ENCODE results near the gene MYO16. TPM values are rescaled to one million over a fixed set of nuclear protein-coding genes. Genes with fewer than 3 reads are reported as not detected.

Gene MYO16
- total RNA-seq, 1 donor from 2014 or later, result not detected

- intact Hi-C loops (cut with DNase I), result no loop called here
- no peaks in the 10 kb centered on the region for H3K4me1 ChIP-seq
- TF ChIP-seq CTCF (IDR thresholded peaks at IDR 0.05), result no peak
Measured at GRCh38 chr13:109182777-109183465, 553.5 kb downstream of the MYO16 start.

GRCh38 chr13:109191413-109191812 is 562.0 kb downstream of the MYO16 start:
- intact Hi-C loops (cut with DNase I), result no loop called here
- no peak overlapping the region for H3K27ac ChIP-seq
- DNase-seq (ENCODE audit: low spot score in 2 of 2), result no peak
- H3K4me3 ChIP-seq, result no peak overlapping the region
- H3K4me1 ChIP-seq, result no peaks in the 10 kb centered on the region
- H3K9me3 ChIP-seq, result no peaks in the 10 kb centered on the region
- no peaks in the 10 kb centered on the region for H3K27me3 ChIP-seq
- no peaks in the 10 kb centered on the region for H3K36me3 ChIP-seq
- TF ChIP-seq CTCF (IDR thresholded peaks at IDR 0.05), result no peak

More at GRCh38 chr13:109182777-109183465, 553.5 kb downstream of the MYO16 start:
- Histone ChIP-seq H3K36me3 (no peaks in the 10 kb centered on the region), H3K27me3 (no peaks in the 10 kb centered on the region), H3K9me3 (no peaks in the 10 kb centered on the region), H3K27ac (no peak overlapping the region), H3K4me3 (no peak overlapping the region)
- DNase-seq (ENCODE audit: low spot score in 2 of 2), result no peak

GRCh38 chr13:109192306-109192705 is 562.9 kb downstream of the MYO16 start:
- TF ChIP-seq CTCF (IDR thresholded peaks at IDR 0.05), result no peak
- Histone ChIP-seq H3K27ac (no peak overlapping the region), H3K9me3 (no peaks in the 10 kb centered on the region), H3K27me3 (no peaks in the 10 kb centered on the region), H3K36me3 (no peaks in the 10 kb centered on the region), H3K4me1 (no peaks in the 10 kb centered on the region), H3K4me3 (no peak overlapping the region)
- DNase-seq (ENCODE audit: low spot score in 2 of 2), result no peak
- intact Hi-C loops (cut with DNase I), result no loop called here

GRCh38 chr13:109196948-109197347 is 567.5 kb downstream of the MYO16 start:
- intact Hi-C loops (cut with DNase I), result no loop called here
- no peaks in the 10 kb centered on the region for H3K27me3 ChIP-seq
- no peak overlapping the region for H3K4me3 ChIP-seq
- H3K36me3 ChIP-seq, result no peaks in the 10 kb centered on the region
- TF ChIP-seq CTCF (IDR thresholded peaks at IDR 0.05), result no peak
- DNase-seq (ENCODE audit: low spot score in 2 of 2), result no peak
- no peaks in the 10 kb centered on the region for H3K9me3 ChIP-seq
- no peaks in the 10 kb centered on the region for H3K4me1 ChIP-seq
- no peak overlapping the region for H3K27ac ChIP-seq

- H3K4me3 ChIP-seq, result no peak overlapping the region
- intact Hi-C loops (cut with DNase I), result no loop called here
- no peaks in the 10 kb centered on the region for H3K4me1 ChIP-seq
- no peaks in the 10 kb centered on the region for H3K36me3 ChIP-seq
- H3K9me3 ChIP-seq, result no peaks in the 10 kb centered on the region
- no peak for DNase-seq (ENCODE audit: low spot score in 2 of 2)
- no peaks in the 10 kb centered on the region for H3K27me3 ChIP-seq
- no peak overlapping the region for H3K27ac ChIP-seq
- no peak for TF ChIP-seq CTCF (IDR thresholded peaks at IDR 0.05)
Measured at GRCh38 chr13:109198585-109198984, 569.2 kb downstream of the MYO16 start.

GRCh38 chr13:109199280-109199679 is 569.9 kb downstream of the MYO16 start:
- no peaks in the 10 kb centered on the region for H3K4me1 ChIP-seq
- no peak for DNase-seq (ENCODE audit: low spot score in 2 of 2)
- TF ChIP-seq CTCF (IDR thresholded peaks at IDR 0.05), result no peak
- no peaks in the 10 kb centered on the region for H3K36me3 ChIP-seq
- intact Hi-C loops (cut with DNase I), result no loop called here
- H3K4me3 ChIP-seq, result no peak overlapping the region
- H3K27ac ChIP-seq, result no peak overlapping the region
- no peaks in the 10 kb centered on the region for H3K27me3 ChIP-seq
- no peaks in the 10 kb centered on the region for H3K9me3 ChIP-seq

Data from ascending aorta (tissue), 2 donors.